Kidney (tissue), 14 donors: ENCODE data around the gene CASD1. TPM values are rescaled to one million over a fixed set of nuclear protein-coding genes. Genes with fewer than 3 reads are reported as not detected.
A peak's percentile ranks its signal among the peaks of the same experiment; 100 is the strongest.

ENCODE experiments used
- DNase-seq, 5 donors: peaks; one replicate each; pipeline ENCODE4 v3.0.0-alpha.2; 2013 to 2020
- FAIRE-seq: peaks from 2 replicates; lab custom pipeline; 2012; peaks lifted over from hg19 to GRCh38; lab: Jason Lieb, UNC
- H3K27ac ChIP-seq, 2 donors: one replicate each; pipeline ENCODE4 v1.7.0; 2013; ENCODE audit warnings: low read depth in 2 of 2, low read length in 2 of 2, inconsistent platforms in 1 of 2
- H3K27me3 ChIP-seq: one replicate; pipeline ENCODE4 v1.7.1; 2013; ENCODE audit warnings: low read length, inconsistent platforms; ENCODE audit not compliant: control insufficient read depth, insufficient read depth
- H3K36me3 ChIP-seq, 3 donors: one replicate each; pipeline versions ENCODE4 v1.7.0 to v1.7.1; 2013; ENCODE audit warnings: low read length in 3 of 3, control low read depth in 1 of 3, inconsistent platforms in 1 of 3; ENCODE audit not compliant: insufficient read depth in 3 of 3, control insufficient read depth in 2 of 3
- H3K4me1 ChIP-seq, 3 donors: one replicate each; pipeline versions ENCODE4 v1.7.0 to v1.7.1; 2013; ENCODE audit warnings: low read length in 3 of 3, inconsistent platforms in 1 of 3, low read depth in 1 of 3; ENCODE audit not compliant: control insufficient read depth in 2 of 3, insufficient read depth in 2 of 3
- H3K4me3 ChIP-seq, 3 donors: one replicate each; pipeline versions ENCODE4 v1.7.0 to v1.8.1; 2013; ENCODE audit warnings: low read length in 3 of 3, control low read depth in 1 of 3, inconsistent platforms in 1 of 3
- H3K9ac ChIP-seq, 3 donors: one replicate each; pipeline versions ENCODE4 v1.7.0 to v1.7.1; 2013; ENCODE audit warnings: low read length in 3 of 3, control low read depth in 1 of 3, inconsistent platforms in 1 of 3
- H3K9me3 ChIP-seq, 3 donors: one replicate each; pipeline versions ENCODE4 v1.7.0 to v1.7.1; 2013; ENCODE audit warnings: low read length in 3 of 3, control low read depth in 1 of 3, inconsistent platforms in 1 of 3; ENCODE audit not compliant: control insufficient read depth in 2 of 3, insufficient read depth in 1 of 3
- CTCF ChIP-seq: IDR thresholded peaks from 3 replicates; pipeline ENCODE4 v1.5.1; 2012; ENCODE audit warnings: mild to moderate bottlenecking, moderate library complexity, borderline replicate concordance; ENCODE audit not compliant: insufficient read depth; ENCODE audit errors: extremely low read depth
- intact Hi-C: fragments of 100-400 bp; cut with DNase I; formaldehyde crosslinking; loops from one replicate; pipeline ENCODE4 v1.11.1; 2022
- polyA plus RNA-seq: library from polyadenylated mRNA; stranded (reverse); fragments of 350-450 nt; fragmentation: Illumina TruSeq; extraction: RNeasy Lipid Tissue Mini Kit (QIAGEN cat#74804); gene quantifications from one replicate; pipeline ENCODE4 v1.2.3, GENCODE V29; 2014; ENCODE audit warnings: low read depth, low replicate concordance; ENCODE audit not compliant: insufficient read depth
- total RNA-seq: library from RNA; stranded (reverse); fragmentation: NEBNext Ultra II Directional; extraction: Animal tissue kit (Norgen Biotek cat#: 25700); gene quantifications from one replicate; pipeline ENCODE4 v1.2.1, GENCODE V29; 2021
- donor health status: control.
- donor health status: control.
- donor health status: control.
- donor health status: control.
- donor health status: control.
- donor health status: DM: yes; HTN: yes; CAD: no.
- donor health status: Normal renal cell carcinoma (clear cell type).

Gene CASD1
- total and polyA plus RNA-seq, 2 donors from 2014 or later: 10.8 to 22.8 TPM

GRCh38 chr7:94532676-94533075 lies 23.1 kb downstream of the CASD1 start:
- Histone ChIP-seq H3K36me3 (peaks cover 4 to 5% (median 4%) of the 10 kb centered on the region in 3 donors), H3K27ac (no peak overlapping the region), H3K4me3 (no peak overlapping the region), H3K27me3 (no peaks in the 10 kb centered on the region), H3K9ac (no peak overlapping the region), H3K4me1 (no peaks in the 10 kb centered on the region), H3K9me3 (no peaks in the 10 kb centered on the region)
- intact Hi-C loops: no loop called here
- DNase-seq (no peak), FAIRE-seq (no peak)
- TF ChIP-seq CTCF: no peak

- intact Hi-C loops: no loop called here
- DNase-seq (no peak), FAIRE-seq (no peak)
- Histone ChIP-seq H3K4me3 (no peak overlapping the region), H3K4me1 (no peaks in the 10 kb centered on the region), H3K36me3 (peaks cover 0 to 7% (median 5%) of the 10 kb centered on the region in 3 donors), H3K27me3 (no peaks in the 10 kb centered on the region), H3K27ac (no peak overlapping the region), H3K9ac (no peak overlapping the region), H3K9me3 (no peaks in the 10 kb centered on the region)
- no peak for TF ChIP-seq CTCF
Observed at GRCh38 chr7:94540428-94540827, 30.8 kb downstream of the CASD1 start.

- no peaks in the 10 kb centered on the region for H3K36me3 ChIP-seq
- H3K4me3 ChIP-seq: no peak overlapping the region
- H3K4me1 ChIP-seq: no peaks in the 10 kb centered on the region
- DNase-seq (peak in 2 of 5 donors; percentile 37 to 67), FAIRE-seq (no peak)
- no peak overlapping the region for H3K9ac ChIP-seq
- no peaks in the 10 kb centered on the region for H3K9me3 ChIP-seq
- TF ChIP-seq CTCF: no peak
- intact Hi-C loops: no loop called here
- no peak overlapping the region for H3K27ac ChIP-seq
- H3K27me3 ChIP-seq: no peaks in the 10 kb centered on the region
Observed at GRCh38 chr7:94547126-94547525, 37.5 kb downstream of the CASD1 start.

- FAIRE-seq (no peak), DNase-seq (no peak)
- no peaks in the 10 kb centered on the region for H3K9me3 ChIP-seq
- H3K27ac ChIP-seq: no peak overlapping the region
- TF ChIP-seq CTCF: no peak
- H3K9ac ChIP-seq: no peak overlapping the region
- H3K4me3 ChIP-seq: no peak overlapping the region
- H3K27me3 ChIP-seq: no peaks in the 10 kb centered on the region
- H3K36me3 ChIP-seq: peaks cover 0 to 11% (median 0%) of the 10 kb centered on the region in 3 donors
- intact Hi-C loops: no loop called here
- no peaks in the 10 kb centered on the region for H3K4me1 ChIP-seq
Observed at GRCh38 chr7:94556028-94556427, 46.4 kb downstream of the CASD1 start.
